ENCODE data around the gene PLK3. TPM values are rescaled to one million over a fixed set of nuclear protein-coding genes. Genes with fewer than 3 reads are reported as not detected.
A peak's percentile ranks its signal among the peaks of the same experiment; 100 is the strongest.
"Not testable (repeated sequence)": the region's sequence is repeated elsewhere in the genome, so short reads cannot be mapped to it uniquely, and the experiment has no call there.

PLK3 gene
- total and polyA plus RNA-seq, 2 experiments from 2014 or later: 28.5 to 29.8 TPM

- Histone ChIP-seq H3K4me3 (no peak overlapping the region), H3K9ac (no peak overlapping the region), H3K4me2 (ENCODE audit: unreplicated experiment) (no peak overlapping the region), H3K9me2 (ENCODE audit: insufficient read depth) (no peaks in the 10 kb centered on the region), H3F3A (ENCODE audit: insufficient read depth) (no peaks in the 10 kb centered on the region), H2AFZ (no peak overlapping the region), H3K4me1 (ENCODE audit: insufficient read depth) (no peaks in the 10 kb centered on the region), H3K27me3 (replicated peaks; ENCODE audit: insufficient read depth) (no peaks in the 10 kb centered on the region), H3K27ac (no peak overlapping the region), H3K79me2 (ENCODE audit: insufficient read depth) (no peaks in the 10 kb centered on the region), H3K9me3 (ENCODE audit: low read depth) (no peaks in the 10 kb centered on the region), H4K20me1 (ENCODE audit: insufficient read depth) (no peaks in the 10 kb centered on the region), H3K36me3 (ENCODE audit: low read depth) (no peaks in the 10 kb centered on the region)
- TF ChIP-seq EZH2phosphoT487 (IDR thresholded peaks at IDR 0.05; ENCODE audit: insufficient read depth, low read depth) (no peak), EZH2 (IDR thresholded peaks at IDR 0.05; ENCODE audit: insufficient read depth, poor library complexity, severe bottlenecking) (no peak)
- in situ Hi-C loops (cut with MboI): no loop called here
- WGBS, 2 experiments (ENCODE audit: low coverage in 1 of 2, low lambda C conversion rate in 2 of 2, missing lambda C conversion rate in 2 of 2): 84 to 87% methylated on average over 9 of the region's 9 CpGs
- no peak for DNase-seq
These were observed 7.3 kb upstream of the PLK3 start for GRCh38 chr1:44792736-44793502.

- H3K4me2 ChIP-seq (ENCODE audit: unreplicated experiment); H3K9me2 ChIP-seq (ENCODE audit: insufficient read depth); in situ Hi-C loops (cut with MboI); H3K27ac ChIP-seq; H3K36me3 ChIP-seq (ENCODE audit: low read depth); H3K4me3 ChIP-seq; H3K27me3 ChIP-seq (replicated peaks; ENCODE audit: insufficient read depth); DNase-seq; H3K9me3 ChIP-seq (ENCODE audit: low read depth); H4K20me1 ChIP-seq (ENCODE audit: insufficient read depth); H3K9ac ChIP-seq: not testable (repeated sequence)
- 75 to 77% methylated on average over 8 of the region's 8 CpGs for WGBS, 2 experiments (ENCODE audit: low coverage in 1 of 2, low lambda C conversion rate in 2 of 2, missing lambda C conversion rate in 2 of 2)
- H3K4me1 ChIP-seq (ENCODE audit: insufficient read depth): peaks cover 14% of the 10 kb centered on the region; the same call in 1 of the 2 replicates
- H2AFZ ChIP-seq: 0 out of 2 replicates have a peak overlapping the region, but pooled peaks have one; percentile 85
- peaks cover 11% of the 10 kb centered on the region for H3F3A ChIP-seq (ENCODE audit: insufficient read depth)
- H3K79me2 ChIP-seq (ENCODE audit: insufficient read depth): peaks cover 27% of the 10 kb centered on the region
These were observed 2.3 kb upstream of the PLK3 start for GRCh38 chr1:44797886-44798285.

- H3K9ac ChIP-seq: peak overlapping the region; percentile 98
These were observed 1.5 kb upstream of the PLK3 start for GRCh38 chr1:44798481-44799365.

GRCh38 chr1:44801491-44802305 lies 1.5 kb downstream of the PLK3 start:
- H3K4me2 ChIP-seq (ENCODE audit: unreplicated experiment): peak overlapping the region; percentile 84
- in situ Hi-C loops (cut with MboI): no loop called here
- H3K4me3 ChIP-seq: peak overlapping the region; percentile 99
- H3K9me2 ChIP-seq (ENCODE audit: insufficient read depth): no peaks in the 10 kb centered on the region
- peak overlapping the region; percentile 100 for H3K27ac ChIP-seq
- DNase-seq: peak; percentile 59
- peaks cover 16% of the 10 kb centered on the region; the same call in 1 of the 2 replicates for H3K36me3 ChIP-seq (ENCODE audit: low read depth)
- TF ChIP-seq EZH2 (IDR thresholded peaks at IDR 0.05; ENCODE audit: insufficient read depth, poor library complexity, severe bottlenecking): no peak
- no peak for TF ChIP-seq EZH2phosphoT487 (IDR thresholded peaks at IDR 0.05; ENCODE audit: insufficient read depth, low read depth)
- no peaks in the 10 kb centered on the region for H4K20me1 ChIP-seq (ENCODE audit: insufficient read depth)
- no peaks in the 10 kb centered on the region for H3K27me3 ChIP-seq (replicated peaks; ENCODE audit: insufficient read depth)
- 55 to 64% methylated on average over 11 to 13 of the region's 13 CpGs for WGBS, 2 experiments (ENCODE audit: low coverage in 1 of 2, low lambda C conversion rate in 2 of 2, missing lambda C conversion rate in 2 of 2)
- H3F3A ChIP-seq (ENCODE audit: insufficient read depth): peaks cover 43% of the 10 kb centered on the region
- H3K9ac ChIP-seq: peak overlapping the region; percentile 98
- peaks cover 55% of the 10 kb centered on the region for H3K79me2 ChIP-seq (ENCODE audit: insufficient read depth)
- peaks cover 31% of the 10 kb centered on the region for H3K4me1 ChIP-seq (ENCODE audit: insufficient read depth)
- H3K9me3 ChIP-seq (ENCODE audit: low read depth): no peaks in the 10 kb centered on the region
- no peak overlapping the region for H2AFZ ChIP-seq

More at GRCh38 chr1:44798481-44799365, 1.5 kb upstream of the PLK3 start:
- no peak overlapping the region for H3K4me3 ChIP-seq
- H3K4me1 ChIP-seq (ENCODE audit: insufficient read depth): peaks cover 22% of the 10 kb centered on the region; the same call in 1 of the 2 replicates
- H3K27me3 ChIP-seq (replicated peaks; ENCODE audit: insufficient read depth): no peaks in the 10 kb centered on the region
- H3F3A ChIP-seq (ENCODE audit: insufficient read depth): peaks cover 18% of the 10 kb centered on the region
- H2AFZ ChIP-seq: peak overlapping the region; percentile 85
- H4K20me1 ChIP-seq (ENCODE audit: insufficient read depth): no peaks in the 10 kb centered on the region
- DNase-seq: no peak
- TF ChIP-seq EZH2phosphoT487 (IDR thresholded peaks at IDR 0.05; ENCODE audit: insufficient read depth, low read depth) (no peak), EZH2 (IDR thresholded peaks at IDR 0.05; ENCODE audit: insufficient read depth, poor library complexity, severe bottlenecking) (no peak)
- WGBS, 2 experiments (ENCODE audit: low coverage in 1 of 2, low lambda C conversion rate in 2 of 2, missing lambda C conversion rate in 2 of 2): 86 to 87% methylated on average over 10 of the region's 10 CpGs
- peak overlapping the region; percentile 100; the same call in 1 of the 2 replicates for H3K27ac ChIP-seq
- H3K9me2 ChIP-seq (ENCODE audit: insufficient read depth): no peaks in the 10 kb centered on the region
- no peak overlapping the region for H3K4me2 ChIP-seq (ENCODE audit: unreplicated experiment)
- in situ Hi-C loops (cut with MboI): no loop called here
- peaks cover 35% of the 10 kb centered on the region for H3K79me2 ChIP-seq (ENCODE audit: insufficient read depth)
- H3K36me3 ChIP-seq (ENCODE audit: low read depth): peaks cover 7% of the 10 kb centered on the region; the same call in 1 of the 2 replicates
- H3K9me3 ChIP-seq (ENCODE audit: low read depth): no peaks in the 10 kb centered on the region
